AG09319 (cell line): Measurements from ENCODE around the gene THSD7B.
"Not testable (repeated sequence)": the region's sequence is repeated elsewhere in the genome, so short reads cannot be mapped to it uniquely, and the experiment has no call there.

Experiments used
- DNase-seq: peaks from one replicate; pipeline ENCODE4 v3.0.0-alpha.2; 2010; ENCODE audit warnings: low read depth; ENCODE audit errors: extremely low read depth
- TF ChIP-seq, protein P1 (sequence below): IDR thresholded peaks from 2 replicates; pipeline ENCODE4 v1.5.1; 2011; ENCODE audit warnings: low read depth, mild to moderate bottlenecking, inconsistent platforms, low read length, moderate library complexity

THSD7B gene

DNA sequence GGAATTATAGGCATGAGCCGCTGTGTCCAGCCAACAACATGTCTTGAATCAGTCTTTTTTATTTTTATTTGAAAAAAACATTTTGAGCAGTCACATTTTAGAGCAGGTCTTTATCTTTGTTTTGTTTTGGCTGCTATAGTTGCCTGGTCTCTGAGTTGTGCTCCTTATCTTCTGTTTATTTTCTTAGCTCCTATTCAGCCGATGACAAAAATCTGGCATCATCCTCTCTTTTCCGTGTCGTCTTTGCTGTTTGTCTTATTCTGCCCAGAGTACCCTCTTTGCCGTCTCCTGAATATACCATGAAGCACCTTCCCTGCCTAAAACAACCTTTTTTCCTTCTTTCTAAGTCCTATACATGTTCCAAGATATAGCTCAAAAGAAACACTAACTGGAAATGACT is 201.1 kb downstream of the THSD7B start:
- DNase-seq = no peak
- TF ChIP-seq, protein P1, sequence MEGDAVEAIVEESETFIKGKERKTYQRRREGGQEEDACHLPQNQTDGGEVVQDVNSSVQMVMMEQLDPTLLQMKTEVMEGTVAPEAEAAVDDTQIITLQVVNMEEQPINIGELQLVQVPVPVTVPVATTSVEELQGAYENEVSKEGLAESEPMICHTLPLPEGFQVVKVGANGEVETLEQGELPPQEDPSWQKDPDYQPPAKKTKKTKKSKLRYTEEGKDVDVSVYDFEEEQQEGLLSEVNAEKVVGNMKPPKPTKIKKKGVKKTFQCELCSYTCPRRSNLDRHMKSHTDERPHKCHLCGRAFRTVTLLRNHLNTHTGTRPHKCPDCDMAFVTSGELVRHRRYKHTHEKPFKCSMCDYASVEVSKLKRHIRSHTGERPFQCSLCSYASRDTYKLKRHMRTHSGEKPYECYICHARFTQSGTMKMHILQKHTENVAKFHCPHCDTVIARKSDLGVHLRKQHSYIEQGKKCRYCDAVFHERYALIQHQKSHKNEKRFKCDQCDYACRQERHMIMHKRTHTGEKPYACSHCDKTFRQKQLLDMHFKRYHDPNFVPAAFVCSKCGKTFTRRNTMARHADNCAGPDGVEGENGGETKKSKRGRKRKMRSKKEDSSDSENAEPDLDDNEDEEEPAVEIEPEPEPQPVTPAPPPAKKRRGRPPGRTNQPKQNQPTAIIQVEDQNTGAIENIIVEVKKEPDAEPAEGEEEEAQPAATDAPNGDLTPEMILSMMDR = no peak

DNA sequence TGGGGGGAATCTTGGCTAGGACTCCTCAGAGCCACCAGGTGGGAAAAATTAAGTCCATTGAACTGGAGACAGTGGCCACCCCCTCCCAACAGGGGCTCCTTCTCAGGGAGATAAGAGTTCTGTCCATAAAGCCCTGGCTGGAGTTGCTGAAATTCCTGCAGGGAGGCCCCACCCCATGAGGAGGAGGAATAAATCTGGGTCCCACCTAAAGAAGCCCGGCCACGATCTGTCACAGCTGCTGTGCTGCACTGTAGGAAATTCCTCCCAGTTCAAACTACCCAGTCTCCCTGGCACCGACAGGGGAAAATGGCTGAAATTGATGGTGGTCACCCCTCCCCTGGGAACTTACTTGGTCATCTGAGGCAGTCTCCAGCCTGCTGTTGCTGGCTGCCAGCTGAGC is 215.0 kb downstream of the THSD7B start:
- TF ChIP-seq, protein P1 = no peak

DNA sequence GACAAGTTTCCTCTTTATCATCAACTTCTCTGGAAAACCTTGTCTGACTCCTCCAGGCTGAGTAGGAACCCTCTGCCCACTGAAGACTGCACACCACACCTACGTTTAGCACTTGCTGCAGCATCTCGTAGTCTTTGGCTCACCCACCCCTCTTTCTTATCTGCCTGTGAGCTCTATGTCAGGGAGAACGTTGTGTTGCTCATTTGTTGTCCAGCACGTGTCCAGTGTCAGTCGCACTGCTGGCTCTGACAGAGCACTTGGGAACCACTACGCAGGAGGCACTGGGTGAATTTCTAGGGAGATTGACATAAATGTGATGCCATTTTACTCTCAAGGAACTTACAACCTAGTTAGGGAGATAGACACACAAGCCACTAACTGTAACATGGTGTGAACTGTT is 216.3 kb downstream of the THSD7B start:
- DNase-seq = not testable (repeated sequence)

More for the DNA sequence above, 215.0 kb downstream of the THSD7B start:
- no peak for DNase-seq

DNA sequence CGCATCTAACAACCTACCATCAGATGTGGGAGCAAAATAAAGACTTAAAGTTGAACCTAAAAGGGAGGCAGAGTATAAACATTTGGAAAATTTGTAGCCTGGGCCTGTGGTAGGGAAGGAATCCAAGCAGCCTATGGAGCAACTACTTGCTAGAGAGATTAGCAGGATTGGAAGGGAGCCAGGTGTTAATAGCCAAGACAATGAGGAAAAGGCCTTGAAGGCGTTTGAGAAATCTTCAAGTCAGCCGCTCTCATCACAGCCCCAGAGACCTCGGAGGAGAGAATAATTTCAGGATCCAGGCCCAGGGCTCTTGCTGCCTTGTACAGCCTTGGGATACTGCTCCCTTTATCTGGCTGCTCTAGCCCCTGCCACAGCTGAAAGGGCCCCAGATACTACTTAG is 219.7 kb downstream of the THSD7B start:
- DNase-seq = no peak
- TF ChIP-seq, protein P1 = no peak

DNA sequence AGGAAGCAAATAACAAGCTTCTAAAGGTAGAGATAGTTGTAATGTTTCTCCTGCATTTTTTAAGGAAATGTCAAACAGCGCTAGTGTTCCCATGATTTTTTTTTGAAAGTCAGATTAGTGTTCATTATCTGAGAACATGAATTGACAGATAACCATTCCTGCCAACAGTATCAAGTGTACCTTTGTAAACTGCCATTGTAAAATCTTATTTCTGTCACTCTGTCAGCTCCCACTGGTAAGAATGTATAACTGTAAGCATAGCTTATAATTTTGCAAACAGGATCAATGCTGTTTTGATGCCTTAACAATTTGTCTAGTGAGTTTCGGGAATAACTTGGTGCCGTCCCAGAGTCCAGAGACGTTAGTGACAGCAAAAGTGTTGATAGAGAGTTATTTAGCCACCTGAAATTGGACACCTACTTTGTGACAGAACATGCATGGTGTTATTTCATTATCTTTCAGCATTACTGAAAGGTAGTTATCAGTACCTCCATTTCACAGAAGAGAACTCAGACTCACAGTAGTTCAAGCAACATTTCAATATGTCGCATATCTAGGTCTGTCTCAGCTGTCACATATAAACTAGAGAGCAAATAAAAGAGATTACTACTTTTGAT is 221.4 kb downstream of the THSD7B start:
- no peak for DNase-seq
- TF ChIP-seq, protein P1 = no peak

DNA sequence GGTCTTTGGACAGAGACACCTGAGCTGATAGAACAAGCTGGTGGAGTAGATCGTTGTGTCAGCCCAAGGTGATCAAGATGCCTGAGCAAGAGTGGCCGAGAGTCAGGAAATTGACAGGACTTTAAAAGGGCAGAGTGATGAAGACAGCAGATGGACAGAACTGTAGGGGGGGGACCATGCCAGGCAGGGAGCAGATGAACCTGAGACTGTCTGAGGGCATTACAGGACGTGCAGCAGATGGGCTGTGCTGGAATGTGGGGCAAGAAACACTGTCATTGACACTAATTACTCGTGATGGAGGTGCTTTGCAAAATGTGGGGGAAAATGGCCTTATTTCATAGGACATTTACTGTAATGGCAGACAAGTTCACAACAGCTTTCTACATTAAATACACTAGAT is 225.0 kb downstream of the THSD7B start:
- TF ChIP-seq, protein P1 = no peak
- DNase-seq = no peak

DNA sequence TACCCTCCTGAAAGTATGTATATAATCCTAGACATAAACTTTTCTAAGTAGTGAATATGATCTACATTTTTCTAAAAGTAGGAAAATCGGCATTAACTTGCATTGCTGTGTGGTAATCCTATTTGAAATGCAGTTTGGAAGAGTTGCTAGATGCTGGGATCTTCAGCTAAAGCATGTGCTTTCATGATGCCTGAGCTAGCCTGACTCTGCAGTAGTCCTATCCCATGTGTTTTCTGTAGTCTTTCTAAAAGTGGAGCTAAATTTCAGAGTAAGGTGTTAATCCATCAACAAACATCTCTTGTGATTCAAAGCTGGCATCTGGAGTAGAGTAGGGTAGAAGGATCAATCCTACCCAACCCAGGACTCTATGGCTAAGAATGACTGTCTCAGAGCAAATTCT is 229.4 kb downstream of the THSD7B start:
- TF ChIP-seq, protein P1 = no peak
- no peak for DNase-seq

DNA sequence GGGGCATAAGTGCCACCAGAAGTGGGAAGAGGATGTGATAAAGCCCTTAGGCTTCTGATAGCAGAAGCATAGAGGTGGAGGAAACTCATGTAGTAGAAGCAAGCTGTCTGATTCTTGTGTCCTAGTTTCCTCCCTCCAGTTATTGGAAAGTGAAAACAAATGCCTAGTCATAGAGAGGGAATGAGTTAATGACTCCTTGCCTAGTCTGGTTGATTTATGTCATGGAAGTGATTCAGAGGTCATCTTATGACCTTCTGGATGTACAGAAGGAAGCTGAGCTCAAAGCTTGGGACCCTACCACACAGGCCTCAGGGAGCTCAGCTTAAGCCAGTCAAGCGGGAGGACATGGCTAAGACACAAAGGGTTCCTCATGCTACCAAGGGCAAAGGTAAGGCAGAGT is 232.2 kb downstream of the THSD7B start:
- no peak for DNase-seq
- TF ChIP-seq, protein P1 = no peak
